AG08395 (cell line): ENCODE data around the gene CTSK.
"Not testable (repeated sequence)": the region's sequence is repeated elsewhere in the genome, so short reads cannot be mapped to it uniquely, and the experiment has no call there.

ENCODE experiments used
- DNase-seq: peaks from one replicate; pipeline ENCODE4 v3.0.0; 2012; ENCODE audit warnings: mixed read lengths, low spot score

Gene CTSK

GRCh38 chr1:150808121-150808520 is at the start of gene CTSK:
TSS of gene CTSK (minus strand) at chr1:150808260. CDS start at chr1:150806805, 1,455 bp downstream.
- DNase-seq, result peak; percentile 49

- DNase-seq, result not testable (repeated sequence)
Observed at GRCh38 chr1:150852734-150853133, 44.7 kb upstream of the CTSK start.

- not testable (repeated sequence) for DNase-seq
Observed at GRCh38 chr1:150850801-150851362, 42.8 kb upstream of the CTSK start.

GRCh38 chr1:150846473-150847146 is 38.5 kb upstream of the CTSK start:
- no peak for DNase-seq

- no peak for DNase-seq
Observed at GRCh38 chr1:150843474-150843873, 35.4 kb upstream of the CTSK start.

GRCh38 chr1:150842964-150843363 is 34.9 kb upstream of the CTSK start:
- DNase-seq, result no peak

- no peak for DNase-seq
Observed at GRCh38 chr1:150842343-150842742, 34.3 kb upstream of the CTSK start.

GRCh38 chr1:150841626-150842025 is 33.6 kb upstream of the CTSK start:
- DNase-seq, result no peak

GRCh38 chr1:150840850-150841249 is 32.8 kb upstream of the CTSK start:
- DNase-seq, result not testable (repeated sequence)

- DNase-seq, result no peak
Observed at GRCh38 chr1:150836129-150836773, 28.2 kb upstream of the CTSK start.

GRCh38 chr1:150833961-150834360 is 25.9 kb upstream of the CTSK start:
- DNase-seq, result not testable (repeated sequence)

GRCh38 chr1:150832597-150832996 is 24.5 kb upstream of the CTSK start:
- no peak for DNase-seq

GRCh38 chr1:150829751-150830150 is 21.7 kb upstream of the CTSK start:
- no peak for DNase-seq

GRCh38 chr1:150826299-150826698 is 18.2 kb upstream of the CTSK start:
- no peak for DNase-seq

GRCh38 chr1:150820730-150821512 is 12.9 kb upstream of the CTSK start:
- no peak for DNase-seq

- no peak for DNase-seq
Observed at GRCh38 chr1:150815871-150816270, 7.8 kb upstream of the CTSK start.

GRCh38 chr1:150813028-150813707 is 5.1 kb upstream of the CTSK start:
- peak; percentile 73 for DNase-seq

- DNase-seq, result no peak
Observed at GRCh38 chr1:150810958-150811659, 3.0 kb upstream of the CTSK start.

GRCh38 chr1:150809651-150810050 is 1.6 kb upstream of the CTSK start:
- peak; percentile 77 for DNase-seq

- DNase-seq, result peak; percentile 41
Observed at GRCh38 chr1:150808846-150809245, 786 bp upstream of the CTSK start.
